Inflammatory macrophage treated with lipopolysaccharide for 1 hour (primary cell): ENCODE data around the gene LMTK2.

Experiments used
- DNase-seq, 2 donors: peaks; one replicate each; pipeline ENCODE4 v3.0.0-alpha.2; 2020 to 2022

LMTK2 gene

DNA sequence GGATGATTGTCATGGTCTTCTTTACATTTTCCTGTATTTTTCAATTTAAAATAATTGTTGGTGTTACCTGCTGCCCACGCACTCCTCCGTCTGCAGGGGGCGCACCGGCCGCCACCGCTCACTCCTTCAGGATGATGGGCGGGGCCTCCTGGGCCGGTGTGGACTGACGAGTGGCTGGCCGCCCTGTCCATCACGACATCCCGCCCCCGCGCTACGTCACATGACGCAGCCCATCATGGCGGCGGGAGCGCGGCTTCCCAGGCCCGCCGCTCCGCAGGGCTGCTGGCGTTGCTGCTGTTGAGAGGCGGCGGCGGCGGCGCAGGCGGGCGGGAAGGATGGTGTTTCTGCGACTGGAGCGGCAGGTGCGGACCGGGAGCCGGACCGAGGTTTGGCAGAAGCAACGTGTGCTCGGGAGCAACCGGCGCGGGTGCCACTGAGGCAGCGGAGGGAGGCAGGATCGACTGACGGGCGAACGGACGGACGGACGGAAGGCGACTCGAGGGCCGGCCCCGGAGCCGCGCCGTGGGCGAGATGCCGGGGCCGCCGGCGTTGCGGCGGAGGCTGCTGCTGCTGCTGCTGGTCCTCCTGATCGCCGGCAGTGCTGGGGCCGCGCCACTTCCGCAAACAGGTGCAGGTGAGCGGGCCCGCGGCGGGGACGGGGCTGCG, at the start of gene LMTK2:
Gene LMTK2 (plus strand): TSS at position 216 of the 666 bp plus-strand sequence. CDS start 316 bp downstream, at position 532.
- peak; percentile 84 to 98 for DNase-seq

DNA sequence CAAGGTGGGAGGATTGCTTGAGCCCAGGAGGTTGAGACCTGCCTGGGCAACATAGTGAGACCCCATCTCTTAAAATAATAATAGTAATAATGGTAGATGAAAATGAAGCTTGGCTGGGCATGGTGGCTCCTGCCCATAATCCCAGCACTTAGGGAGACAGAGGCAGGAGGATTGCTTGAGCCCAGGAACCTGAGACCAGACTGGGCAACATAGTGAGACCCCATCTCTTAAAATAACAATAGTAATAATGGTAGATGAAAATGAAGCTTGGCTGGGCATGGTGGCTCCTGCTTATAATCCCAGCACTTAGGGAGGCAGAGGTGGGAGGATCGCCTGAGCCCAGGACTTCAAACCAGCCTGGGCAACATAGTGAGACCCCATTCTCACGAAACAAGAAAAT, 49.5 kb upstream of the LMTK2 start:
- no peak for DNase-seq

DNA sequence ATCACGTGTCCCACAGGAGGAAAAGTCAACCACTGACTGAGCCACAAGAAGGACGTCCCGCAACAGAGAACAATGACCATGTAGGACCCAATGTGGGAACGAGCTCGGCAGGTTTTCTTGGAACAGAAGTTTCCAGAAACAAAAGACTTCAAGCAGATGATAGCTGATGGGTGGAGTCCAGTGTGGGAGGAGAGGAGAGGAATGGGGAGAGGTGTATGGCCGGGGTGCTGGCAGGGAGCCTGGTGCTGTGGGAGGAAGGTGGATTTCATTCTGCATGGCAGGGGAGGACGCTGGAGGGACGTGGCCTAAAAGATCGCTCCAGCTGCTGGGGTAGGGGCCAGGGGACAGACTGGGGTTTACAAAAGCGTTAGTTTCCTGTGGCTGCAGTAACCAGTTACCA, 48.5 kb upstream of the LMTK2 start:
- DNase-seq: no peak

DNA sequence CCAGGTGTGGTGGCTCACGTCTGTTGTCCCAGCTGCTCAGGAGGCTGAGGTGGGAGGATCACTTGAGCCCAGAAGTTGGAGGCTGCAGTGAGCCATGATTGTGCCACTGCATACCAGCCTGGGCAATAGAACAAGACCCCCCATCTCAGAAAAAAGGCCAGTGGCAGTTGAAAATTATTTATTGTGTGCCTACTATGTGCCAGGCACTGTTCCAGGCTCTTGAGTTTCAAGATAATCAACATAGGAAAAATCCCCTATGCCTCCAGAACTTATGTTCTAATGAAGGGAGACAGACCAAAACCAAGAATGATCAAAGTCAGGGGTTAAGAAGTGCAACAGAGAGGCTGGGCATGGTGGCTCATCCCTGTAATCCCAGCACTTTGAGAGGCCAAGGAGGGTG, 42.4 kb upstream of the LMTK2 start:
- no peak for DNase-seq

DNA sequence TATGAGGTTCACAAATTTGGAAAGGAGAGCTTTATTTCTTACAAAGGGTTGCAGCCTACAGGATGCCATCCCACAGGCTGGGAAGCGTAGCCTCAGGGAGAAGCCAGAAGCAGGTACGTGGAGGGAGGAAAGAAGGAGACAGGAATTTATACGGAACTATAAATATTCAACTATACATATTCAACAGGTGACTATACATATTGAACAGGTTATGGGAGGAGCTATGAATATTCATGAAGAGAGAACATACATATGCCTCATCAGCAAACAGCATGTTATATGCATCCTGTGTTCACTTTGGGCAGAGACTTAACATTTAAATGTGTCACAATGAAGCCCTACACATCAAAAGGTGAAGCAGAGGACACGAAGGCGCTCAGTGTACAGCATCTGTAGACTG, 40.5 kb upstream of the LMTK2 start:
- no peak for DNase-seq

DNA sequence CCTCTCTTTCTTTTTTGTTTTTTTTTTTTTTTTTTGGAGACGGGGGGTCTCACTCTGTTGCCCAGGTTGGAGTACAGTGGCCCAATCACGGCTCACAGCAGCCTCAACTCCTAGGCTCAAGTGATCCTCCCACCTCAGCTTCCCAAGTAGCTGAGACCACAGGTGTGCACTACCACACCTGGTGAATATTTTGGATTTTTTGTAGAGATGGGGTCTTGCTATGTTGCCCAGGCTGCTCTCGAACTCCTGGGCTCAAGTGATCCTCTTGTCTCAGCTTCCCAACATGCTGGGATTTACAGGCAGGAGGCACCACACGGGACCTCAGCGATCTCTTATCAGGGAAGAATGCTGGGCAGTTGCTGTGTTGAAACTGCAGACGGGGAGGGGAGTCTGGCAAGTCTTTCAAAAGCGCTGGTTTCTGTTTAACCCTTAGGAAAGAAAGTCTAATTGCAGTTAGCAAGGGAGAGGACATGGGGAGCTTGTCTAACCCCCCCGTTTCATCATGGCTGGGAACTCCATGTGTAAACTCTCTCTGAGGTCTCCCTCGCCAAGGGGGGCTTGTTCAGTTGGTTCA, 39.6 kb upstream of the LMTK2 start:
- DNase-seq: no peak

DNA sequence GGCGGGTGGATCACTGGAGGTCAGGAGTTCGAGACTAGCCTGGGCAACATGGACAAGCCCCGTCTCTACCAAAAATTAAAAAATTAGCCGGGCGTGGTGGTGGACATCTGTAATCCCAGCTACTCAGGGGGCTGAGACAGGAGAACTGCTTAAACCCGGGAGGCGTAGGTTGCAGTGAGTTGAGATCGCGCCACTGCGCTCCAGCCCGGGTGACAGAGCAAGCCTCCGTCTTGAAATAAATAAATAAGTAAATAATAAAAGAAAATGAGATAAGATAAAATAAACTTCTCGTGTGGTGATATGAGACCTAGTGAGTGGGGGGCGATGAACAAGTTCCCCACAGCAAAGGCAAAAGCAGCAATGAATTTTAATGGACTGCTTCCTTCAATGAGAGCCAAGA, 33.6 kb upstream of the LMTK2 start:
- DNase-seq: no peak

DNA sequence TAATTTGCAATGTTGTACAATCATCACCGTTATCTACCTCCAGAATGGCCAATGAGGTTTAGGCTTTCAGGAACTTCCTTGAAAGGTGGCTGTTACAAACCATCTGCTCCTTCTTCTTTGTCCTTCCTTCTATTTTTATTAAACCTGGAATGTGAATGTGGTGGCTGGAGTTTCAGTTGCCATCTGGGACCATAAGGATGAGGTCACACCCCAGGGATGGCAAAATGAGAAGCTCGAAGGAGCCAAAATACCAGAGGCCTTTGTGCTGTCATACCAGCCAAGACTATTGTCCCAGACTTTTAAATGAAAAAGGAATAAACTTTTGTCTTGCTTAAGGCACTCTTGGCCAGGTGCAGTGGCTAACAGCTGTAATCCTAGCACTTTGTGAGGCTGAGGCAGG, 30.9 kb upstream of the LMTK2 start:
- DNase-seq: no peak

DNA sequence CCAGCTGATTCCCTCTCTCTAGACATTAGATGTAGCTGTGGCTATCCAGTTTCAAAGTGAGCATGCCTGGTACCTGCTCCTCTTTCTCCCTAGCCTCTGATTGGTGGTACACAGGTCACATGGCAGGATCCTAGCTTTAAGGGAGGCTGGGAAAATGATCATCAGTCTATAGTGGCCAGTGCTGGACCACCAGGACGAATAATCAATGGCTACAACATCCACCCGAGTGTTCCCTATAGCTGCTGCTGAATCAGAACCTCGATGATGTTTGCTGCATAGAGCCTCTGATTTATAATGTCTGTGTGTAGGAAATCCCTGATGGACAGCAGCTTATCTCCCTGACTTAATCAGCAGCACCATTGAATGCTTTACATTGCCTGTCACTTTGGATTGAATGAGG, 28.9 kb upstream of the LMTK2 start:
- DNase-seq: no peak

DNA sequence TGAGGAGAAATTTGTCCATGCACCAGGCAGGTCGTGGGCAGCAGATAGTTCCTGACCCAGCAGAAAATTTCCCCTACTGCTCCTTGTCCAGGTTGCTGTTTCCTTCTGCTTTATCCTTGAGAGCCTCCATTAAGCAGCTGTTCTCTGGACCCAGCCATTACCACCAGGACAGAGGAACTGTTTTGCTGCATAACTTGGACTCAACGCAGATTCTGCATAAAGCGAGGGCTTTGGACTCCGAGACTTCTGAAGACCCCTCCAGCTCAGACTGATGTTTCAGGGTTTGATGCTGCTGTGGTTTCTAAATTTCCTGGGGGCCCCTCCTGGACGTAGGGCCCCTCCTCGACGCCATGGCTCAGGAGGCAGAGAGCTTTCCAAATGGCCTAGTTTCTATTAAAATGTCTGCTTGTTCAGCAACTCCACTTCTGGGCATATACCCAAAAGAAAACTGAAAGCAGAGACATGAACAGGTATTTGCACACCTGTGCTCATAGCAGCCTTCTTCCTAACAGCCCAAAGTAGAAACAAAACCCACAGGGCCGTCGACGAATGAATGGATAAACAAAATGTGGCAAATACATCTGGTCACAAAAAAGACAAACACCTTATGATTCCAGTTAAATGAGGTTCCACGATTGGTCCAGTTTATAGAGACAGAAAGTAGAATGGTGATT, 28.3 kb upstream of the LMTK2 start:
- DNase-seq: no peak

DNA sequence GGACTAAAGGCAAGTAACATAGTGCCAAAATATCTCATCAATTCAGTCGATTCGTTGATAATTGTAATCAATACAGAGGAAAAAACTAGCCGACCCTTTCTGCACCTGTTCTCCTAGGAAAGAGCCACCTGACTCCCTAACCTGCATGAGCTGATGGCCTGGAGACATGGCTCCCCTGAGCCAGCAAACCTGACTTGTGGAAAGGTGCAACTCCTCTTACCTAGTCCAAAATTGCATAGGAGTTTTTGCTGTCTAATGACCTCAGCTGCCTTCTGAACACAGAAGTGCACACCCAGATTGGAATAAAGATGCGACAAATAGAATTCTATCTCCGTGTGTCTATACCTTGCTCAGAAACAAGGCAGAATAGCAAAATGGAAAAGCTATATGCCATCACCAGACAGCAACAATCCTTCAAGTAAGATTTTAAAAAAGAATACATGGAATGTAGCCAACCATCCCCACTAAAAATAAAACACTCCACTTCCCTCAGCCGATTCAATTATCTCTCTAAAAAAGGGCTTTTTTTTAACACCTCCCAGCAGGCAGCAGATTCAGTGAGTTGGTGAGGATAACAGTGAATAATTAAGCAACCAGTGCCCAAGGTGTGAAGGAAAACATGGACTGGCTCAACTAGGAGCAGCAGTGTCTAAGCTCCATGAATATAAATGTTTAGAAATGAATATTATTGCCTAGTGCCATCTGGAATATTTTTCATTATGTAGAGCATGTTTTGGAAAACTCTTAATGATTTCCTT, 26.6 kb upstream of the LMTK2 start:
- DNase-seq: no peak

DNA sequence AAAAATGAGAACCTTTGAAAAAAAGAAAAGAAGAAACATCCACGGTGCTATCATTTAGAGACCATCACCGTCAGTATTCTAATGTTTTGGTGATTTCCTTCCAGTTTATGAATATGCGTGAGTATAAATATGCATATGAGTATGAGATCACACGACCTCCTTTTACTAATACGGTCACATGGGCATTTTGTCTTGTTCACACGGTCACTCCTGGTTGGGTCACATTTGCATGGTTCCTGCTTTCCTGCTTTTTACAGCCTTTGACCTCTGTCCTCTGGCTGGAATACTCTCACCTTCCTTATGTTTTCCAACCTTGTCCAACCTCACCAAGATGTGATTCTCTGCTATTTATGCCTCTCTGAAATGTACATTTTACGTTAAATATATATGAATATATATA, 25.3 kb upstream of the LMTK2 start:
- no peak for DNase-seq

DNA sequence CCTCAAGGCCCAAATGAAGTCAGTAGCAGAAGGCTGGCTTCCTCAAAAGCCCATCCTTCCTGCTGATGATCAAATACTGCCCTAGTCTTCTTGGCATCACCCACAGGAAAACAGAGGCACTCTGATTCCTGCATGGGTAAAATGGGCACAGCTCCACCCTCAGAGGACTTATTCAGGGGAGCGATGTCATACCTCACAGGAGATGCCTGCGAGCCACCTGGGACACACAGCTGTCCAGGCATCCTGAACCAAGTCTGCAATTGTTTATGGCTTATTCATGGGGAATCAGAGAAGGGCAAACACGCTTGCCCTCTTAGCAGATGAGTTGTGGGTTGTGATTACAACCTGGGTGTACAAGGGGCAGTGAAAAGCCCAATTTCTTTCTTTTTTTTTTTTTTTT, 22.0 kb upstream of the LMTK2 start:
- no peak for DNase-seq

DNA sequence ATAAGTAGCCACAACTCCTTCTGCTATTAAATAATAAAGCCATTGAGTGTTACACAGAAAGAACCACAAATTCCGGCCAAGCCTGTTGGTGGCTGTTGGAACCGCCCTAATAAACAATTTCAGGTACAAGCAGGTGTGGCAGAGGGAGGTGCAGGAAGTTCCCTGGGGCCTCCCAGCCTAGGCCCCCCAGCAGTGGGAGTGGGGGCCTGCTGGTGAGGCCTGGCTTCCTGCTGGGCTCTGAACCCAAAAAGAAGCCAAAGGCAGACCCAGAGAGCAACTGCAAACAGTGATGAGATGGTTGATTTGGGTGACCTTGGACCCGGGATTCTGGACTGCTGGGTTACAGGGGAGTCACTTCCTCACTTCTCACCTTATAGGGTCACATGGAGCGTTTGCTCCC, 21.0 kb upstream of the LMTK2 start:
- no peak for DNase-seq

DNA sequence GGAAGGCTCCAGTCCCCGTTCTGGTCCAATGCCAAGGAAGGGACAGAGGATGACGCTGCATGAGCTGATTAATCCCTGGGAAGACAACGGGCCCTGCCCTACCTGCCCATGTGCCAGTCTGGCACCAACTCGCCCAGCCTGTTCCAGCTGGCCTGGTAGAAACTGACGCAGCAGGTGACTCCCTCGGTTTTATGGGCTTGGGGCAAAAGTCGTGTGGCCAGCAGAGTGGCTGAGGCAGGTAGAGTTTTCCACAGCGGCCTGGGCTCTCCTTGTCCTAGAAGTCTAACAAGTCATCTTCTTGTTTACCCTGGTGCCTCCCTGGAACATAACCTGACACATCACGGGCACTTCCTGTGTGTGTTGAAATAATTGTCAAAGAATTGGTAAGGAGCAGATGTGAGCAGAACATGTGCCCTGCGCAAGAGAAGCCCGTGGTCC, 20.4 kb upstream of the LMTK2 start:
- DNase-seq: no peak

DNA sequence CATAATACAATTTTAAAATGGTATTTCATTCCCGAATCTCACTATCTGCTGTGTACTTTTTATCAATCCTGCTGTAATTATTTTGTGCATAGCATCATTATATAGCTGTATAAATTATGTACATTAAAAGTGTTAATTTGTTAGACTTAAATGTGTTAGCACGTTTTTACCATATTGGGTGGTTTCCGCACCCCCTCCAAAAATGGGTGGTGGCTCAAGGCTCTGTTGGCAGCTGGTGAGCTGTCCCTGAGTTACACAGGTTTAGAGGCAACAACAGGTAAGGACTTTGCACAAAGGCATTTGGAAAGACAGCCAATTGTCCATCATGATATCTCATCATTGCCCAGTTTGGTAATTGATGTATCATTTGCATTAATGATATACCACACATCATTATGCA, 18.6 kb upstream of the LMTK2 start:
- DNase-seq: no peak

DNA sequence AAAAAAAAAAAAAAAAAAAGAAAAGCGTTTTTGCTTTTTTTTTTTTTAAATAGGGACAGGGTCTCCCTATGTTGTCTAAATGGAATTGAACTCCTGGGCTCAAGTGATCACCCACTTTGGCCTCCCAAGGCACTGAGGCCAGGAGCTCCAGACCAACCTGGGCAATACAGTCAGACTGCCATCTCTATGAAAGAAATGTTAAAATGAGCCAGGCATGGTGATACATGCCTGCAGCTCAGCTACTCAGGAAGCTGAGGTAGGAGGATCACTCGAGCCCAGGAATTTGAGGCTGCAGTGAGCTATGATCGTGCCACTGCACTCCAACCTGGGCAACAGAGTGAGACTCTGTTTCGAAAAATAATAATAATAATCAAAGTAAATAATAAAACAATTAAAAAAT, 16.5 kb upstream of the LMTK2 start:
- DNase-seq: no peak

DNA sequence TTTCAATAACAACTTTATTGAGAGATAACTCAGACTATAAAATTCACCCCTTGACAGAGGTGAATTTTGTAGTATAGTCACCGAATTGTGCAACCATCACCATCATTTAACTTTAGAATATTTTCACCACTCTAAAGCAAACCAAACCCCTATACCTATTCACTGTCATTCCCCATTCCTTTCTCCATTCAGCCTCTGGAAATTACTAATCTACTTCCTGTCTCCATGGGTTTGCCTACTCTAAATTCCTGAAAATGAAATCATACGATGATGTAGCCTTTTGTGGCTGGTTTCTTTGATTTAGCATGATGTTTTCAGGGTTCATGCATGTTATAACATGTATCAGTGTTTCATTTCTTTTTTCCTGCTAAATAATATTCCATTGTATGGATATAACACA, 15.6 kb upstream of the LMTK2 start:
- DNase-seq: no peak

DNA sequence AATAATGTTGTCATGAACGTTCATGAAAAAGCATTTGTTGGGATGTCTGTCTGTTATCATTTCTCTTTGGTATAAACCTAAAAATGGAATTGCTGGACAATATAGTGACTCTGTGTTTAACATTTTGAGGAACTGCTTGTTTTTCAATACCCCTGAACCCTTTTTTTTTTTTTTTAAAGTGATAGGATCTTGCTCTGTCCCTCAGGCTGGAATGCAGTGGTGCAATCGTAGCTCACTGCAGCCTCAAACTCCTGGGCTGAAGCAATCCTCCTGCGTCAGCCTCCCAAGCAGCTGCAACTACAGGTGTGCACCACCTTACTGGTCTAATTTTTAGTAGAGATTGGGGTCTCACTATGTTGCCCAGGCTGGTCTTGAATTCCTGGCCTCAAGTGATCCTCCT, 15.1 kb upstream of the LMTK2 start:
- DNase-seq: no peak

DNA sequence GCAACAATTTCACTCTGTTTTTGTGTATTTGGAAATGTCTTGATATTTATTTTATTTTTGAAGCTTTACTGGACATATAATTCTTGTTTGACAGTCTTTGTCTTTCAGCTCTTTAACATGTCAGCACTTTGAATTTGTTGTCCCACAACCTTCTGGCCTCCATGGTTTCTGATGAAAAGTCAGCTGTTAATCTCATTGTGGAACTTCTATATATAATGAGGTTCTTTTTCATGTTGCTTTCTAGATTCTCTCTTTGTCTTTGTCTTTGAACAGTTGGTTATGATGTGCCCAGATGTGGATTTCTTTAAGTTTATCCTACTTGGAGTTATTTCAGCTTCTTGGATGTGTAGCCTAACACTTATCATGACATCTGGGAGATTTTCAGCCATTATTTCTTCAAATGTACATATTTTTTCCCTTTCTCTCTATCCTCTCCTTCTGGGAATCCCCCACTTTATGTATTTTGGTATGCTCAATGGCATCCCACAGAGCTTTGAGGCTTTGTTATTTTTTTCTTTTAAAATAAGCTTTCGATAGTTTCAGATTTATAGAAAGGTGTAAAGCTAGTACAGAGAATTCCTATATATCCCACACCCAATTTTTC, 9.5 kb upstream of the LMTK2 start:
- no peak for DNase-seq

DNA sequence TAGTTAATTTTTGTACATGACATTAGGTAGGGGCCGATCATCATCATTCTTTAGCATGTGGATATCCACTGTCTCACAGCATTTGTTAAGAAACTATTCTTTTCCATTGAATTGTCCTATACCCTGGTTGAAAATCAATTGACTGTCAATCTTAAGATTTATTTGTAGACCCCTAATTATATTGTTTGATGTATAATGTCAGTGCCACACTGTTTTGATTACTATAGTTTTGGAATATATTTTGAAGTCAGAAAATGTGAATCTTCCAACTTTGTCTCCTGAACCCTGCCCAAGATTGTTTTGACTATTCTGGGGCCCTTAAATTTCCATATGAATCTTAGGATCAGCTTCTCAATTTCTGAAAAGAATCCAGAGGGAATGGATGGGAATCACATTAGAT, 6.6 kb upstream of the LMTK2 start:
- DNase-seq: no peak

DNA sequence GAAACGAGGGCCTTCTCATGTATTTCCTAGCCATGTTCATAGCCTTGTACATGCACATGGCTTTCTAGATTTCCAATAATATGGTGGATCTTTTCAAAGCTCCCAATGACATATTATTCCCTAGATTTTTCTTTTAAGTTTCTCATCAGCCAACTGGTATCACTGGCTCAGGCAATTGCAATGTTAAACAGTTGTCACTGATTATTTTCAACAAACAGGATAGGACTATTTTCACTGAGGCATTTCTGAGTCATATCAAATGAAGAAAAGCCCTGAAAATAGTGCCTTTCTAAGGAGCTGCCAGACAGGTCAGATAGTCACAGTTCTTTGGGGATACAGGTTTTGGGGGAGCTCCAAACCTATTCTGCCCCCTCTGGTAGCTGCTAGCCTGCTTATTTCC, 4.5 kb upstream of the LMTK2 start:
- no peak for DNase-seq

DNA sequence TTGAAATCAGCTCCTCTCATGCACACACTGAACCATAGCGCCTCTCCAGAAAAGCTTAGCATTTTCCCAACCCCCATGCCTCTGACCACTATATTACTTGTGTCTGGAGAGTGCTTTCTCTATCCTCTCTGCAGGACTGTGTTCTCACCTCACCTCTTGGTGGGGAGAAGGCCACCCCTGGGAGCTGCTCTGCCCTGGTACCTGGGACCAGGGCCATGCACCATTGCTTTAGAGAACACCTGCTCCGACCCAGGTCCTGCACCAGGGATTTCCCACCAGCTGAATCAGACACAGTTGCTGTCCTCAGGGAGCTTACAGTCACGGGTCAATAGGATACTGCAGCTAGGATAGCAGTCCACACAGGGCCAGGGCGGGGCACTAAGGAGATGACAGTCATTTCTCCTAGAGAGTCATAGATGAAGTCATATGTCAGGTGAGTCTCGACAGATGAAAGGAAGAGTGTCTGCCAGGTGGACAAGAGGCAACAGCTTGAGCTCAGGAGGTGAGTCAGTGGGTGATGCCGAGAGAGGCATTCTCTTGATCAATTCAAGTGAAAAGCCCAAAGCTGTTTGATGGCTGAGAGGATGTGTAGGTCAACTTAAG, 619 bp upstream of the LMTK2 start:
- DNase-seq: no peak
